ENCODE data around the gene HDGFL2. TPM values are rescaled to one million over a fixed set of nuclear protein-coding genes. Genes with fewer than 3 reads are reported as not detected.
A peak's percentile ranks its signal among the peaks of the same experiment; 100 is the strongest.

Gene HDGFL2
- total RNA-seq, 1 donor from 2014 or later: 79.8 TPM

DNA sequence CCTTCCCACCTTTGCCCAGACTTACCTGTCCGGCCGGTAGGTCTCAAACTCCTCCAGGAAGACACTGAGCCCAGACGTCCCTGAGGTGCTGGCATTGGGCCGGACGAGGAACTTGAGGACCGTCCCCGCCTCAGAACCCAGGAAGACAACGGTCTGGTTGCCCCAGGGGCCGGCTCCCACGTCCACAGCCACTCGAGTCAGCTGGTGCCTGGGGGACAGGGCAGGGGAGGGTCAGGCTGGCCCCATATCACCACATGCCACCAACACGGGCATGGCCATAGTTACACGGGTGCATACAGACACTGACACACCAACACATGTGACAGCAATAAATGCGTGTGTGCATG is 76.1 kb downstream of the HDGFL2 start:
- Histone ChIP-seq H3K27ac (ENCODE audit: low read depth, low read length) (no peak overlapping the region), H4K20me1 (ENCODE audit: insufficient read depth, low read length) (no peaks in the 10 kb centered on the region), H3K9ac (ENCODE audit: low read length) (no peak overlapping the region), H3K4me2 (ENCODE audit: low read length) (no peak overlapping the region), H3K79me2 (ENCODE audit: insufficient read depth, low read length) (no peaks in the 10 kb centered on the region), H3K4me3 (ENCODE audit: insufficient read depth, low read depth, low read length) (no peak overlapping the region), H3K27me3 (ENCODE audit: insufficient read depth, low read length) (peaks cover 2% of the 10 kb centered on the region), H2AFZ (ENCODE audit: low read depth, low read length) (no peak overlapping the region), H3K4me1 (ENCODE audit: insufficient read depth, low read length) (no peaks in the 10 kb centered on the region), H3K9me3 (ENCODE audit: insufficient read depth, low read depth, low read length) (no peaks in the 10 kb centered on the region), H3K36me3 (ENCODE audit: insufficient read depth, low read length) (no peaks in the 10 kb centered on the region)
- Mint-ChIP-seq H3K27ac (ENCODE audit: unreplicated experiment) (no peak overlapping the region), H3K27me3 (ENCODE audit: low read depth, unreplicated experiment) (no peaks in the 10 kb centered on the region), H3K9me3 (ENCODE audit: unreplicated experiment) (peaks cover 5% of the 10 kb centered on the region), H3K36me3 (ENCODE audit: low read depth, unreplicated experiment) (peaks cover 15% of the 10 kb centered on the region), H3K4me1 (ENCODE audit: low read depth, unreplicated experiment) (no peaks in the 10 kb centered on the region), H3K4me3 (ENCODE audit: unreplicated experiment) (no peak overlapping the region)
- DNase-seq (ENCODE audit: low read depth) (no peak), FAIRE-seq (no peak)
- TF ChIP-seq EZH2 (IDR thresholded peaks at IDR 0.05; ENCODE audit: insufficient read depth, low read length): no peak

- Histone ChIP-seq H3K4me3 (ENCODE audit: insufficient read depth, low read depth, low read length) (no peak overlapping the region), H3K9ac (ENCODE audit: low read length) (no peak overlapping the region), H3K4me2 (ENCODE audit: low read length) (no peak overlapping the region), H3K36me3 (ENCODE audit: insufficient read depth, low read length) (no peaks in the 10 kb centered on the region), H4K20me1 (ENCODE audit: insufficient read depth, low read length) (no peaks in the 10 kb centered on the region), H3K4me1 (ENCODE audit: insufficient read depth, low read length) (no peaks in the 10 kb centered on the region), H3K79me2 (ENCODE audit: insufficient read depth, low read length) (no peaks in the 10 kb centered on the region), H2AFZ (ENCODE audit: low read depth, low read length) (no peak overlapping the region), H3K9me3 (ENCODE audit: insufficient read depth, low read depth, low read length) (no peaks in the 10 kb centered on the region), H3K27me3 (ENCODE audit: insufficient read depth, low read length) (peaks cover 2% of the 10 kb centered on the region), H3K27ac (ENCODE audit: low read depth, low read length) (no peak overlapping the region)
- DNase-seq (ENCODE audit: low read depth) (no peak), FAIRE-seq (no peak)
- H3K36me3 Mint-ChIP-seq (ENCODE audit: low read depth, unreplicated experiment): peaks cover 20% of the 10 kb centered on the region
- no peak overlapping the region for H3K27ac Mint-ChIP-seq (ENCODE audit: unreplicated experiment)
- peaks cover 5% of the 10 kb centered on the region for H3K9me3 Mint-ChIP-seq (ENCODE audit: unreplicated experiment)
- no peaks in the 10 kb centered on the region for H3K4me1 Mint-ChIP-seq (ENCODE audit: low read depth, unreplicated experiment)
- TF ChIP-seq EZH2 (IDR thresholded peaks at IDR 0.05; ENCODE audit: insufficient read depth, low read length): no peak
- no peak for TF ChIP-seq CTCF (IDR thresholded peaks at IDR 0.05; ENCODE audit: insufficient read depth, low read depth, low read length)
- H3K4me3 Mint-ChIP-seq (ENCODE audit: unreplicated experiment): no peak overlapping the region
- H3K27me3 Mint-ChIP-seq (ENCODE audit: low read depth, unreplicated experiment): no peaks in the 10 kb centered on the region
Measured at GRCh38 chr19:4550018-4550417, 77.9 kb downstream of the HDGFL2 start.

DNA sequence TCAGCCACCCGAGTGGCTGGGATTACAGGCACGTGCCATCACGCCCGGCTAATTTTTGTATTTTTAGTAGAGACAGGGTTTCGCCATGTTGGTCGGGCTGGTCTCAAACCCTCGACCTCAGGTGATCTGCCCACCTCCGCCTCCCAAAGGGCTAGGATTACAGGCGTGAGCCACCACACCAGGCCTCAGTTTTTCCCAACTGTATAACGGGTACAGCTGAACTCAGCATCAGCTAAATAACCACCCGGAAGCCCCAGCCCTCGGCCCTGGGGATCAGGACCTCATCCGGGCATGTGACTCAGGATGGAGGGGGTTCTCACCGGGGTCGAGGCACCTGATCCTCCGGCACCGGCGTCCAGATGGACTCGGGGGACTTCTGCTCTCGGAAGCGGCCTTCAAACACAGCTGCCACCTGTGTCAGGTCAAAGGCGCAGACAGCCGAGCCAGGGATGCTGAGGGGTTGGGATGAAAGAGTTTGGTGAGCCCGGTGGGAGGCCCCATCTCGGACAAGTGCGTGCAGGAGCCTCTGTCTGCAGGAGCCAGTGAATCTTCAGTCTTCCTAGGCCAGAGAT is 78.5 kb downstream of the HDGFL2 start:
- DNase-seq (ENCODE audit: low read depth) (no peak), FAIRE-seq (no peak)
- no peaks in the 10 kb centered on the region for H3K36me3 ChIP-seq (ENCODE audit: insufficient read depth, low read length)
- H3K4me1 ChIP-seq (ENCODE audit: insufficient read depth, low read length): no peaks in the 10 kb centered on the region
- Mint-ChIP-seq H3K27ac (ENCODE audit: unreplicated experiment) (no peak overlapping the region), H3K9me3 (ENCODE audit: unreplicated experiment) (peaks cover 5% of the 10 kb centered on the region), H3K36me3 (ENCODE audit: low read depth, unreplicated experiment) (peaks cover 20% of the 10 kb centered on the region), H3K4me1 (ENCODE audit: low read depth, unreplicated experiment) (no peaks in the 10 kb centered on the region), H3K27me3 (ENCODE audit: low read depth, unreplicated experiment) (no peaks in the 10 kb centered on the region), H3K4me3 (ENCODE audit: unreplicated experiment) (no peak overlapping the region)
- no peaks in the 10 kb centered on the region for H3K9me3 ChIP-seq (ENCODE audit: insufficient read depth, low read depth, low read length)
- H3K79me2 ChIP-seq (ENCODE audit: insufficient read depth, low read length): no peaks in the 10 kb centered on the region
- peaks cover 2% of the 10 kb centered on the region for H3K27me3 ChIP-seq (ENCODE audit: insufficient read depth, low read length)
- H3K4me3 ChIP-seq (ENCODE audit: insufficient read depth, low read depth, low read length): no peak overlapping the region
- no peak overlapping the region for H2AFZ ChIP-seq (ENCODE audit: low read depth, low read length)
- H3K27ac ChIP-seq (ENCODE audit: low read depth, low read length): no peak overlapping the region
- no peak overlapping the region for H3K4me2 ChIP-seq (ENCODE audit: low read length)
- H4K20me1 ChIP-seq (ENCODE audit: insufficient read depth, low read length): no peaks in the 10 kb centered on the region
- TF ChIP-seq CTCF (IDR thresholded peaks at IDR 0.05; ENCODE audit: insufficient read depth, low read depth, low read length) (no peak), EZH2 (IDR thresholded peaks at IDR 0.05; ENCODE audit: insufficient read depth, low read length) (no peak)
- H3K9ac ChIP-seq (ENCODE audit: low read length): no peak overlapping the region

Small RNA genes within 50 kb of the gene (microRNA-seq; reads per million reads assigned to microRNA genes)
- gene MIR4746: 8.5 reads per million, percentile 31 among the genes with 10 or more reads in this experiment

Other genes with a start within 250 kb of the HDGFL2 start
- 5.4 and 5.5 TPM in 2 replicates for gene EBI3, start 242.8 kb upstream of the HDGFL2 start, total RNA-seq
- gene YJU2, start 225.2 kb upstream of the HDGFL2 start, total RNA-seq: 12.5 and 14.0 TPM in 2 replicates
- gene SHD, start 193.0 kb upstream of the HDGFL2 start, total RNA-seq: 0.62 and 0.79 TPM in 2 replicates
- not detected in 2 replicates for gene TMIGD2, start 169.9 kb upstream of the HDGFL2 start, total RNA-seq
- gene FSD1, start 167.7 kb upstream of the HDGFL2 start, total RNA-seq: 15.0 and 15.1 TPM in 2 replicates
- gene STAP2, start 133.5 kb upstream of the HDGFL2 start, total RNA-seq: 1.8 and 5.3 TPM in 2 replicates
- gene MPND, start 128.7 kb upstream of the HDGFL2 start, total RNA-seq: 10.3 and 14.7 TPM in 2 replicates
- gene SH3GL1, start 71.8 kb upstream of the HDGFL2 start, total RNA-seq: 101 and 102 TPM in 2 replicates
- 7.2 and 8.5 TPM in 2 replicates for gene CHAF1A, start 69.7 kb upstream of the HDGFL2 start, total RNA-seq
- gene UBXN6, start 14.5 kb upstream of the HDGFL2 start, total RNA-seq: 61.0 and 63.6 TPM in 2 replicates
- 0.05 TPM in 1 of 2 replicates, not detected in the other for gene PLIN4, start 46.2 kb downstream of the HDGFL2 start, total RNA-seq
- not detected in 2 replicates for gene PLIN5, start 62.9 kb downstream of the HDGFL2 start, total RNA-seq
- gene LRG1, start 67.7 kb downstream of the HDGFL2 start, total RNA-seq: 0.14 and 0.19 TPM in 2 replicates
- 14.3 and 17.5 TPM in 2 replicates for gene SEMA6B, start 87.4 kb downstream of the HDGFL2 start, total RNA-seq
- 2.9 and 3.0 TPM in 2 replicates for gene TNFAIP8L1, start 167.2 kb downstream of the HDGFL2 start, total RNA-seq
- 131 and 153 TPM in 2 replicates for gene MYDGF, start 198.0 kb downstream of the HDGFL2 start, total RNA-seq